Right lobe of liver (tissue), 4 donors: Measurements from ENCODE around the gene TRIM74.
"Not testable (repeated sequence)": the region's sequence is repeated elsewhere in the genome, so short reads cannot be mapped to it uniquely, and the experiment has no call there.

Source experiments
- CTCF ChIP-seq, 4 donors: fragments of 200-600 bp in 3 of 4; fragments of 450-650 bp in 1 of 4; IDR thresholded peaks; one replicate each; pipeline versions ENCODE4 v1.5.1 to v1.8.0; 2016 to 2022; ENCODE audit warnings: antibody characterized with exemption in 4 of 4, mild to moderate bottlenecking in 2 of 4
- POLR2A ChIP-seq: fragments of 450-650 bp; IDR thresholded peaks from one replicate; pipeline ENCODE4 v1.6.1; 2017; ENCODE audit warnings: antibody characterized with exemption, mild to moderate bottlenecking
- donor health status: DM: no; HTN: no; CAD: no.
- donor health status: DM: no; HTN: no; CAD: no.
- donor health status: DM: no; HTN: yes; CAD: no.

- TF ChIP-seq CTCF (IDR thresholded peaks at IDR 0.05); POLR2A: not testable (repeated sequence)
These were observed 5.5 kb upstream of the TRIM74 start for GRCh38 chr7:72974781-72975180.
